PC-3 (cell line): Measurements from ENCODE around the gene ARID5B. TPM values are rescaled to one million over a fixed set of nuclear protein-coding genes. Genes with fewer than 3 reads are reported as not detected.

ENCODE experiments used
- ATAC-seq: fragments of 200-7000 bp; cut with Tn5 transposase; 2 replicates; pipeline ENCODE4 v1.9.1; 2020; ENCODE audit warnings: mild to moderate bottlenecking, moderate library complexity
- BruUV-seq: library from RNA; stranded (reverse); fragments of 400-500 nt; replicated peaks from 2 replicates; lab custom pipeline; 2021; lab: Mats Ljungman, UMichigan
- CTCF ChIA-PET: fragments of 300-600 bp; sonication (Branson Sonifier 250); formaldehyde crosslinking; loops from one replicate; lab custom pipeline; 2022; ENCODE audit warnings: antibody characterized with exemption; lab: Charles Lee
- POLR2A ChIA-PET: fragments of 300-600 bp; sonication (Branson Sonifier 250); formaldehyde crosslinking; loops from one replicate; lab custom pipeline; 2022; ENCODE audit warnings: antibody characterized with exemption; ENCODE audit not compliant: unreplicated experiment; lab: Charles Lee
- DNase-seq: peaks from one replicate; pipeline ENCODE4 v3.0.0-alpha.2; 2015
- H2AFZ ChIP-seq: fragments of 300-600 bp; sonication (generic); 2 replicates; pipeline ENCODE4 v1.6.0; 2016; ENCODE audit warnings: antibody characterized with exemption, low read length
- H3F3A ChIP-seq: fragments of 300-600 bp; sonication (generic); one replicate; pipeline ENCODE4 v1.6.0; 2017; ENCODE audit warnings: antibody characterized with exemption, low read length, control low read depth, mild to moderate bottlenecking; ENCODE audit not compliant: unreplicated experiment
- H3K27ac ChIP-seq: fragments of 300-600 bp; sonication (generic); 2 replicates; pipeline ENCODE4 v1.5.1; 2016; ENCODE audit warnings: mild to moderate bottlenecking, low read length
- H3K27me3 ChIP-seq: fragments of 300-600 bp; sonication (generic); 2 replicates; pipeline ENCODE4 v1.6.1; 2016; ENCODE audit warnings: low read length, mixed read lengths
- H3K36me3 ChIP-seq: fragments of 300-600 bp; sonication (generic); 2 replicates; pipeline ENCODE4 v1.6.1; 2016; ENCODE audit warnings: low read depth, mixed run types, low read length, mixed read lengths
- H3K4me1 ChIP-seq: fragments of 300-600 bp; sonication (generic); 2 replicates; pipeline ENCODE4 v1.5.1; 2016; ENCODE audit warnings: low read length; ENCODE audit not compliant: insufficient read depth
- H3K4me2 ChIP-seq: fragments of 300-600 bp; sonication (generic); 2 replicates; pipeline ENCODE4 v1.6.0; 2016; ENCODE audit warnings: low read length
- H3K4me3 ChIP-seq: fragments of 300-600 bp; sonication (generic); 2 replicates; pipeline ENCODE4 v1.5.1; 2016; ENCODE audit warnings: mild to moderate bottlenecking, low read length, mixed read lengths
- H3K79me2 ChIP-seq: fragments of 300-600 bp; sonication (generic); 2 replicates; pipeline ENCODE4 v1.6.1; 2017; ENCODE audit warnings: low read length, mixed read lengths
- H3K9ac ChIP-seq: fragments of 300-600 bp; sonication (generic); 2 replicates; pipeline ENCODE4 v1.6.0; 2016; ENCODE audit warnings: mild to moderate bottlenecking, low read length
- H3K9me2 ChIP-seq: fragments of 300-600 bp; sonication (generic); replicated peaks from 2 replicates; pipeline ENCODE4 v1.6.1; 2016; ENCODE audit warnings: mixed run types, low read length, mixed read lengths
- H3K9me3 ChIP-seq: fragments of 300-600 bp; sonication (generic); 2 replicates; pipeline ENCODE4 v1.6.1; 2016; ENCODE audit warnings: low read length, mixed read lengths
- H4K20me1 ChIP-seq: fragments of 300-600 bp; sonication (generic); 2 replicates; pipeline ENCODE4 v1.6.1; 2016; ENCODE audit warnings: low read length, mixed read lengths
- EZH2 ChIP-seq: fragments of 300-600 bp; sonication (generic); IDR thresholded peaks from one replicate; pipeline ENCODE4 v1.6.1; 2017; ENCODE audit warnings: antibody characterized with exemption, mild to moderate bottlenecking, low read length; ENCODE audit not compliant: unreplicated experiment
- EZH2phosphoT487 ChIP-seq: fragments of 300-600 bp; sonication (generic); IDR thresholded peaks from 2 replicates; pipeline ENCODE4 v1.6.1; 2018; ENCODE audit warnings: mild to moderate bottlenecking, antibody characterized with exemption, low read length, borderline replicate concordance
- intact Hi-C: fragments of 100-400 bp; cut with micrococcal nuclease; formaldehyde crosslinking; loops from 2 replicates; pipeline ENCODE4 v1.9.0; 2023
- total RNA-seq: library from RNA; depleted of rRNA; stranded (reverse); fragments of >200 nt; gene quantifications from 2 replicates; pipeline ENCODE4 v1.2.3, GENCODE V29; 2014
- TF ChIP-seq, protein P1 (sequence below): fragments of 300-600 bp; sonication (generic); conservative IDR thresholded peaks from 2 replicates; pipeline ENCODE4 v1.5.1; 2017; ENCODE audit warnings: antibody characterized with exemption, low read depth, mild to moderate bottlenecking, low read length

Gene ARID5B
- total RNA-seq, 1 experiment from 2014 or later = 26.4 TPM

DNA sequence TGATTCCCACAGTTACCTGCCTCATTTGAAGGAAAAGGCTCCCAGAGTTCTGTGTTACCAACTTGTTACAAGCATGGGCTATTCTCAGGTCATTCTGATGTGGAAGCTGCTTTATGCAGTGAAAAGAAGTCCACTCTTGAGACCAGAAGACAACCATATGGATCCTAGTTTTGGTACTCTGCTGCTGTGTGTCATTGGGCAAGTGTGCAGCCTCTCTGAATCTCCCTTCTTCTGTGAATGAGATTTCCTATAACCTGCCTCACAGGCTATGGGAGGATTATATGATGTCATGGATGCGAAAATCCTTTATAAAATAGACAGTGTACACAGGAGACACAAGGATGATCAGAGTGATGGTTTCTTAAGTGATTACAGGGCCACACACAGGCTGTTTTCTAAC is 166.1 kb downstream of the ARID5B start:
- Histone ChIP-seq H3K9me2 (no peaks in the 10 kb centered on the region), H3F3A (no peaks in the 10 kb centered on the region), H3K9me3 (no peaks in the 10 kb centered on the region), H3K79me2 (no peaks in the 10 kb centered on the region), H3K27ac (no peak overlapping the region), H4K20me1 (no peaks in the 10 kb centered on the region), H3K27me3 (no peaks in the 10 kb centered on the region), H3K4me3 (no peak overlapping the region), H3K36me3 (peaks cover 35% of the 10 kb centered on the region), H3K4me2 (no peak overlapping the region), H3K4me1 (peaks cover 8% of the 10 kb centered on the region; the same call in 1 of the 2 replicates), H3K9ac (no peak overlapping the region), H2AFZ (no peak overlapping the region)
- no peak for ATAC-seq
- POLR2A ChIA-PET = no interaction called here
- CTCF ChIA-PET = no interaction called here
- no peak for TF ChIP-seq EZH2phosphoT487
- TF ChIP-seq EZH2 = no peak
- TF ChIP-seq, protein P1, sequence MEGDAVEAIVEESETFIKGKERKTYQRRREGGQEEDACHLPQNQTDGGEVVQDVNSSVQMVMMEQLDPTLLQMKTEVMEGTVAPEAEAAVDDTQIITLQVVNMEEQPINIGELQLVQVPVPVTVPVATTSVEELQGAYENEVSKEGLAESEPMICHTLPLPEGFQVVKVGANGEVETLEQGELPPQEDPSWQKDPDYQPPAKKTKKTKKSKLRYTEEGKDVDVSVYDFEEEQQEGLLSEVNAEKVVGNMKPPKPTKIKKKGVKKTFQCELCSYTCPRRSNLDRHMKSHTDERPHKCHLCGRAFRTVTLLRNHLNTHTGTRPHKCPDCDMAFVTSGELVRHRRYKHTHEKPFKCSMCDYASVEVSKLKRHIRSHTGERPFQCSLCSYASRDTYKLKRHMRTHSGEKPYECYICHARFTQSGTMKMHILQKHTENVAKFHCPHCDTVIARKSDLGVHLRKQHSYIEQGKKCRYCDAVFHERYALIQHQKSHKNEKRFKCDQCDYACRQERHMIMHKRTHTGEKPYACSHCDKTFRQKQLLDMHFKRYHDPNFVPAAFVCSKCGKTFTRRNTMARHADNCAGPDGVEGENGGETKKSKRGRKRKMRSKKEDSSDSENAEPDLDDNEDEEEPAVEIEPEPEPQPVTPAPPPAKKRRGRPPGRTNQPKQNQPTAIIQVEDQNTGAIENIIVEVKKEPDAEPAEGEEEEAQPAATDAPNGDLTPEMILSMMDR = no peak
- no peak for DNase-seq
- BruUV-seq = no TSS peak
- intact Hi-C loops = no loop called here

DNA sequence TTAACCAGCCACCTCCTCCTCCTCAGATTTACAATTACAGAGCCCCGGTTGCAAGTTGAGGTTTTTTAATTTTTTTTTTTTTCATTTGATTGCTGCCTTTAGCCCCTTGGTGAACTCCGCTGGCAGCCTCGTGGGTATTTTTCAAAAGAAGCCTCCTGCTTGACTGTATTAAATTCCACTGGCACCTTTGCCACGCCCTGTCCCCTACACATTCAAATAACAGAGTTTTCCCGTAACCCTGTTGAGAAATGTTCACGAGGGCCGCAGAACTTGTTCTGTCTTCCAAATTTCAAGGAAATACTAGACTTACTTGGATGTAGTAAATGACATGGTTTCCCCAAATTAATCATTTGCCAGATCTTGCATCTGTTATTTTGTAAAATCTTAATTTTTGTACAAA is 167.0 kb downstream of the ARID5B start:
- H3F3A ChIP-seq = no peaks in the 10 kb centered on the region
- no peak overlapping the region for H3K9ac ChIP-seq
- CTCF ChIA-PET = no interaction called here
- no peaks in the 10 kb centered on the region for H4K20me1 ChIP-seq
- POLR2A ChIA-PET = interaction anchor here (0.6 to 1.1 kb wide), 2 partner anchors 19 to 27 kb away, joined by 3 read pairs; no protein-coding TSS in a partner anchor
- ATAC-seq (no peak), DNase-seq (no peak)
- H3K36me3 ChIP-seq = peaks cover 38% of the 10 kb centered on the region
- no peak overlapping the region for H2AFZ ChIP-seq
- no peaks in the 10 kb centered on the region for H3K79me2 ChIP-seq
- peaks cover 8% of the 10 kb centered on the region; the same call in 1 of the 2 replicates for H3K4me1 ChIP-seq
- no peak overlapping the region for H3K27ac ChIP-seq
- H3K27me3 ChIP-seq = no peaks in the 10 kb centered on the region
- H3K4me2 ChIP-seq = no peak overlapping the region
- H3K9me3 ChIP-seq = no peaks in the 10 kb centered on the region
- H3K9me2 ChIP-seq = no peaks in the 10 kb centered on the region
- no TSS peak for BruUV-seq
- intact Hi-C loops = no loop called here
- no peak overlapping the region for H3K4me3 ChIP-seq
- TF ChIP-seq, protein P1 = no peak
- no peak for TF ChIP-seq EZH2phosphoT487
- no peak for TF ChIP-seq EZH2

DNA sequence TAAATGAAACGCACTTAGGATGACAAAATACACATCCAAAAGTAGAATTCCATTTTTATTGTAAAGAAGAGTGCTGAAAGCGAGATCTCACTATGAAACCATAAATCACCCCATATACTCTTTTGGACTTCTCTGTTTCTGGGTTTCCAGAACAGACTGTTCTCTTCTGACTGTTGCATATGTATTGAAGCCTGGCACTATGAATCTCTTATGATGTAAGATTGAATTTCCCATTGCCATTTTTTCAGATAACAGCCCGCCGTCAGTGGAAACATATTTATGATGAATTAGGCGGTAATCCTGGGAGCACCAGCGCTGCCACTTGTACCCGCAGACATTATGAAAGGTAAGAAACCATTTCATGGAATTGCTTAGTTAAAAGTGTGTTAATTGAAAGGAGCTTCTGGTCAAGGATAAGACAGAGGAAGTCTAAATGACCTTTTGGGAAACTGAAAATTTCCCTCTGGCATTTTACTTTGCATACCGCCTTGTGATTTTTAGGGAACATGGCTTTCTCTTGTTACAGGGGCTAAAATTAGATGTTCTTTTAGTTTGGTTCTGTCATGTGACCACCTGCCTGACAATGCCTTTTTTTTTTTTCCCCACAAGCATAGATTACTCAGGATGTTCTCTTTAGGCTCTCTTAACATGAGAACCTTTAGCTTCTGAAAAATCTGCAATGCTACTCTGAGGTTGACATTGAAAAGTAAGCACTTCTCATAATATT is 168.1 kb downstream of the ARID5B start:
- ChIA-PET CTCF (interaction anchor here (0.7 kb wide), 1 partner anchor 172 kb away, joined by 4 read pairs; no protein-coding TSS in a partner anchor), POLR2A (interaction anchor here (0.6 to 0.7 kb wide), 2 partner anchors 66 to 178 kb away, joined by 3 read pairs; no protein-coding TSS in a partner anchor)
- peaks cover 32% of the 10 kb centered on the region for H3K36me3 ChIP-seq
- H3K4me1 ChIP-seq = peaks cover 8% of the 10 kb centered on the region; the same call in 1 of the 2 replicates
- no peak overlapping the region for H2AFZ ChIP-seq
- intact Hi-C loops = no loop called here
- H3K27me3 ChIP-seq = no peaks in the 10 kb centered on the region
- no peak overlapping the region for H3K27ac ChIP-seq
- no TSS peak for BruUV-seq
- TF ChIP-seq EZH2phosphoT487 = no peak
- no peak for TF ChIP-seq EZH2
- TF ChIP-seq, protein P1 = no peak
- H4K20me1 ChIP-seq = no peaks in the 10 kb centered on the region
- H3K4me3 ChIP-seq = no peak overlapping the region
- no peaks in the 10 kb centered on the region for H3K9me3 ChIP-seq
- no peaks in the 10 kb centered on the region for H3K79me2 ChIP-seq
- H3F3A ChIP-seq = no peaks in the 10 kb centered on the region
- H3K4me2 ChIP-seq = no peak overlapping the region
- DNase-seq = no peak
- H3K9ac ChIP-seq = no peak overlapping the region
- H3K9me2 ChIP-seq = no peaks in the 10 kb centered on the region
- ATAC-seq = no peak
